DND-41 (cell line): Measurements from ENCODE around the gene TBCE.
"Not testable (repeated sequence)": the region's sequence is repeated elsewhere in the genome, so short reads cannot be mapped to it uniquely, and the experiment has no call there.

ENCODE experiments used
- ATAC-seq: fragments of 200-7000 bp; cut with Tn5 transposase; 3 replicates; pipeline ENCODE4 v1.9.1; 2021; ENCODE audit warnings: low read depth; ENCODE audit not compliant: insufficient read depth
- DNase-seq: peaks from one replicate; pipeline ENCODE4 v3.0.0-alpha.2; 2020
- H2AFZ ChIP-seq: 2 replicates; pipeline ENCODE4 v1.6.0; 2012; ENCODE audit warnings: low read depth, low read length
- H3K27ac ChIP-seq: 2 replicates; pipeline ENCODE4 v1.5.1; 2012; ENCODE audit warnings: low read length, inconsistent platforms
- H3K27me3 ChIP-seq: fragments of 200-600 bp; sonication (generic); 2 replicates; pipeline ENCODE4 v1.6.0; 2012; ENCODE audit warnings: low read length, mild to moderate bottlenecking, inconsistent platforms; ENCODE audit not compliant: insufficient read depth, poor library complexity
- H3K36me3 ChIP-seq: 2 replicates; pipeline ENCODE4 v1.5.1; 2012; ENCODE audit warnings: low read length, inconsistent platforms; ENCODE audit not compliant: insufficient read depth
- H3K4me1 ChIP-seq: 2 replicates; pipeline ENCODE4 v1.5.1; 2012; ENCODE audit warnings: mild to moderate bottlenecking, low read length; ENCODE audit not compliant: insufficient read depth
- H3K4me2 ChIP-seq: 2 replicates; pipeline ENCODE4 v1.6.0; 2012; ENCODE audit warnings: mild to moderate bottlenecking, moderate library complexity, low read length, inconsistent platforms; ENCODE audit not compliant: insufficient read depth
- H3K4me3 ChIP-seq, 2 experiments: fragments of 200-600 bp in 1 of 2; shearing (Covaris generic) in 1 of 2; 2 replicates each; pipeline ENCODE4 v1.5.1; 2012 to 2016; ENCODE audit warnings: inconsistent platforms in 2 of 2, low read length in 2 of 2, mild to moderate bottlenecking in 2 of 2, low read depth in 1 of 2, moderate library complexity in 1 of 2
- H3K79me2 ChIP-seq: 2 replicates; pipeline ENCODE4 v1.6.0; 2012; ENCODE audit warnings: low read length, inconsistent platforms; ENCODE audit not compliant: insufficient read depth
- H3K9ac ChIP-seq: 2 replicates; pipeline ENCODE4 v1.6.0; 2012; ENCODE audit warnings: low read depth, mild to moderate bottlenecking, inconsistent platforms, low read length, moderate library complexity
- H3K9me3 ChIP-seq: 2 replicates; pipeline ENCODE4 v1.5.1; 2012; ENCODE audit warnings: low read length, moderate library complexity, mild to moderate bottlenecking, inconsistent platforms; ENCODE audit not compliant: insufficient read depth, severe bottlenecking
- H4K20me1 ChIP-seq: 2 replicates; pipeline ENCODE4 v1.6.0; 2012; ENCODE audit warnings: low read length; ENCODE audit not compliant: insufficient read depth
- EZH2 ChIP-seq: IDR thresholded peaks from 3 replicates; pipeline ENCODE4 v1.6.1; 2012; ENCODE audit warnings: borderline replicate concordance, low read depth, mild to moderate bottlenecking, moderate library complexity, low read length, inconsistent platforms; ENCODE audit not compliant: severe bottlenecking
- TF ChIP-seq, protein P1 (sequence below): IDR thresholded peaks from 2 replicates; pipeline ENCODE4 v1.5.1; 2012; ENCODE audit warnings: borderline replicate concordance, low read length, moderate library complexity, mild to moderate bottlenecking; ENCODE audit not compliant: poor library complexity, severe bottlenecking; ENCODE audit errors: extremely low read depth

The TBCE gene

DNA sequence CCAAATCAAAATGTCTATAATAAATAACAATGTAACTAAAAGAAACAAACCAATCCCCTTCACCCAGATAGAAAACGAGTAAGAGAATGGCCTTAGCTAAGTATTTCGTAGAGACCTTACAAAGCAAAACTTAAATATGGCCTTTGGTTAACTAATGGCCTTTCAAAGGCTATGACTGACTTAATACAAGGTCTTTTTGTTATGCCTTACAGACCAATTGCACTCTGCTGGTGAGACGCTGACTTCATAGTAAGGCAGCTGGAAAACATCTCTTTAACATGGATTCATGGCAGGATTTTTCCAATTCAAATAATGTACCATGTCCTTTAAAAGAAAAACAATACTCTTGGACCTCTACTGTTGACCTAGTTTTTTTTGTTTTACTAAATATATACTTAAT lies 15.8 kb upstream of the TBCE start:
- no peak for ATAC-seq
- H3K27me3 ChIP-seq = no peaks in the 10 kb centered on the region
- no peaks in the 10 kb centered on the region for H4K20me1 ChIP-seq
- no peak overlapping the region for H3K4me3 ChIP-seq
- H3K9me3 ChIP-seq = no peaks in the 10 kb centered on the region
- no peak overlapping the region for H3K27ac ChIP-seq
- H3K4me2 ChIP-seq = no peak overlapping the region
- H3K4me1 ChIP-seq = no peaks in the 10 kb centered on the region
- TF ChIP-seq, protein P1, sequence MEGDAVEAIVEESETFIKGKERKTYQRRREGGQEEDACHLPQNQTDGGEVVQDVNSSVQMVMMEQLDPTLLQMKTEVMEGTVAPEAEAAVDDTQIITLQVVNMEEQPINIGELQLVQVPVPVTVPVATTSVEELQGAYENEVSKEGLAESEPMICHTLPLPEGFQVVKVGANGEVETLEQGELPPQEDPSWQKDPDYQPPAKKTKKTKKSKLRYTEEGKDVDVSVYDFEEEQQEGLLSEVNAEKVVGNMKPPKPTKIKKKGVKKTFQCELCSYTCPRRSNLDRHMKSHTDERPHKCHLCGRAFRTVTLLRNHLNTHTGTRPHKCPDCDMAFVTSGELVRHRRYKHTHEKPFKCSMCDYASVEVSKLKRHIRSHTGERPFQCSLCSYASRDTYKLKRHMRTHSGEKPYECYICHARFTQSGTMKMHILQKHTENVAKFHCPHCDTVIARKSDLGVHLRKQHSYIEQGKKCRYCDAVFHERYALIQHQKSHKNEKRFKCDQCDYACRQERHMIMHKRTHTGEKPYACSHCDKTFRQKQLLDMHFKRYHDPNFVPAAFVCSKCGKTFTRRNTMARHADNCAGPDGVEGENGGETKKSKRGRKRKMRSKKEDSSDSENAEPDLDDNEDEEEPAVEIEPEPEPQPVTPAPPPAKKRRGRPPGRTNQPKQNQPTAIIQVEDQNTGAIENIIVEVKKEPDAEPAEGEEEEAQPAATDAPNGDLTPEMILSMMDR = no peak
- TF ChIP-seq EZH2 = no peak
- no peaks in the 10 kb centered on the region for H3K36me3 ChIP-seq
- H3K79me2 ChIP-seq = no peaks in the 10 kb centered on the region
- no peak overlapping the region for H3K9ac ChIP-seq
- H2AFZ ChIP-seq = no peak overlapping the region
- DNase-seq = no peak

DNA sequence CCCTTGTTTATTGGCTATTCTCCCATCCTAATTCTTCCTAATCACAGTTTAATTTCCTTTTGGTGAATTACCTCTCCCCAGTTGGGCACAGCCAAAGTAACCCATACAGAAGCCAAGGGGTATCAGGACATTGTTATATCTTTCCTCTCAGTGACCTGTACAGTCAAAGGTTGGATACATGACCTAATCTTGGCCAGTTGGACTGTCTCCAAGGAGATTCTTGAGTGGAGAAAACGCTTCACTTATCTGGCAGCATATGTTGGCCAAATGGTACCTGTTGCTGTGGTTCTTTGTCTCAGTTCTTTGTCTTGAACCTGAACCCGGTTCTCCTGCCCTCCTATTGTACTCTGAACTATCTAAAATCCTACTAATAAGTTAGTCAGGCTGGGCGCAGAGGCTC lies 15.3 kb upstream of the TBCE start:
- TF ChIP-seq EZH2 = no peak
- Histone ChIP-seq H3K79me2 (no peaks in the 10 kb centered on the region), H3K9ac (no peak overlapping the region), H4K20me1 (no peaks in the 10 kb centered on the region), H3K4me2 (no peak overlapping the region), H3K27me3 (no peaks in the 10 kb centered on the region), H3K9me3 (no peaks in the 10 kb centered on the region), H2AFZ (no peak overlapping the region), H3K4me1 (no peaks in the 10 kb centered on the region), H3K4me3 (no peak overlapping the region), H3K36me3 (no peaks in the 10 kb centered on the region), H3K27ac (no peak overlapping the region)
- ATAC-seq = no peak
- DNase-seq = no peak

DNA sequence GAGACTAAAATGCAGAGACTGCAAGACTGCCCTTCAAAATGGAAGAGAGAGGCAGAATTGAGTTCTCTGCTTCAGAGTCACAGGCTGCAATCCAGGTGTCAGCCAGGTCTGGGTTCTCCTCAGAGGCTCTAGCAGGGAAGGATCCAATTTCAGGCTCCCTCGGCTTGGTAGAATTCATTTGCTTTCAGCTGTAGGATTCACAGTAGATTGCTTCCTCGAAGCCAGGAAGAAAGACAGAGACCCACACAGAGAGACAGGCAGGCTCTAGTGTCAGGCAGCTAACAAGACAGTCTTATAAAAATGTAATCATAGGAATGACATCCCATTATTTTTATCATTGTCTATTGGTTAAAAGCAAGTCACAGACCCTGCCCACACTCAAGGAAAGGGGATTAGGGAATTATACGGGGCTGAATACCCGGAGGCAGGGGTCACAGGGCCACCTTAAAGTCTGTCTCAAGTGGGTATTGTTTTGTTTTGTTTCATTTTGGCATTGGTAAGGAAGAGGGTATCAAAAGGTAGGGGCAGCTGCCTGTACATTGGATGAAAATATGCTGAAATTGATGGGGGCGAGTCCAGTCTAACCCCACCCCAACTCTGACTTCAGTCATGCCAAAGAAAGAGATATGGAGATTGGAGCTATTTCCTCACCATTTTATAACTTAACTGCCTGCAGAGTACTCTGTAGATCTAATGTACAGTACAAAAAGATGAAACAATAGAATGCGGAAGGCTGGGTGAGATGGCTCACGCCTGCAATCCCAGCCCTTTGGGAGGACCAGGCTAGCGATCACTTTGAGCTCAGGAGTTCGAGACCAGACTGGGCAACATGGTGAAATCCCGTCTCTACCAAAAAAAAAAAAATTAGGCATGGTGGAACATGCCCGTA lies 9.5 kb upstream of the TBCE start:
- TF ChIP-seq EZH2 = no peak
- TF ChIP-seq, protein P1 = no peak
- H3K27ac ChIP-seq = no peak overlapping the region

DNA sequence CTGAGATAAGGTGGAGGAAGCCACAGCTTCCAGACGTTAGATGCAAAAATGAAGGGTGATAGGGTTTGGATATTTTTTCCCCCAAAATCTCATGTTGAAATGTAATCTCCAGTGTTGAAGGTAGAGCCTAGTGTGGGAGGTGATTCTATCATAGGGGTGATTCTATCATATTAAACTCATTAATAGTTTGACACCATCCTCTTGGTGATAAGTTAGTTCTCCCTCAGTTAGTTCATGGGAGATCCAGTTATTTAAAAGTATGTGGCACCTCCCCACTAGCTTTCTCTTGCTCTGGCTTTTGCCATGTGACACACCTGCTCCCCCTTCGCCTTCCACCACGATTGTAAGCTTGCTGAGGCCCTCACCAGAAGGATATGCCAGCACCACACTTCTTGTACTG lies 8.3 kb upstream of the TBCE start:
- Histone ChIP-seq H3K4me3 (no peak overlapping the region), H4K20me1 (no peaks in the 10 kb centered on the region), H3K27ac (no peak overlapping the region), H3K9ac (no peak overlapping the region), H3K9me3 (no peaks in the 10 kb centered on the region), H3K27me3 (no peaks in the 10 kb centered on the region), H3K4me1 (no peaks in the 10 kb centered on the region), H3K36me3 (no peaks in the 10 kb centered on the region), H3K79me2 (no peaks in the 10 kb centered on the region), H3K4me2 (no peak overlapping the region), H2AFZ (no peak overlapping the region)
- TF ChIP-seq EZH2 = no peak
- TF ChIP-seq, protein P1 = no peak
- DNase-seq (no peak), ATAC-seq (no peak)

More for the DNA sequence above, 9.5 kb upstream of the TBCE start:
- Histone ChIP-seq H2AFZ (peak overlapping the region; percentile 60; the same call in 1 of the 2 replicates), H3K4me2 (no peak overlapping the region), H3K79me2 (no peaks in the 10 kb centered on the region), H4K20me1 (no peaks in the 10 kb centered on the region), H3K9me3 (no peaks in the 10 kb centered on the region), H3K4me3 (no peak overlapping the region), H3K27me3 (no peaks in the 10 kb centered on the region), H3K4me1 (no peaks in the 10 kb centered on the region), H3K36me3 (no peaks in the 10 kb centered on the region), H3K9ac (no peak overlapping the region)
- DNase-seq (no peak), ATAC-seq (no peak)

DNA sequence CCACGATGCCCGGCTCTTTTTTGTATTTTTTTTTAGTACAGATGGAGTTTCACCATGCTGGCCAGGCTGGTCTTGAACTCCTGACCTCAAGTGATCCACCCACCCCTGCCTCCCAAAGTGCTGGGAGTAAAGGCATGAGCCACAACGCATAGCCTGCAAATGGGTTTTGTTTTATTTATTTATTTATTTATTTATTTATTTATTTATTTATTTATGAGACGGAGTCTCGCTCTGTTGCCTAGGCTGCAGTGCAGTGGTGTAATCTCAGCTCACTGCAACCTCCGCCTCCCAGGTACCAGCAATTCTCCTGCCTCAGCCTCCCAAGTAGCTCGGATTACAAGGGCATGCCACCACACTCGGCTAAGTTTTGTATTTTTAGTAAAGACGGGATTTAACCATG lies 3.0 kb upstream of the TBCE start:
- Histone ChIP-seq H3K79me2 (peaks cover 23% of the 10 kb centered on the region), H3K4me1 (peaks cover 25% of the 10 kb centered on the region)
- H4K20me1 ChIP-seq, H3K9me3 ChIP-seq, H3K36me3 ChIP-seq, H3K4me2 ChIP-seq, H2AFZ ChIP-seq, H3K9ac ChIP-seq, H3K27ac ChIP-seq, DNase-seq, H3K4me3 ChIP-seq, H3K27me3 ChIP-seq, ATAC-seq: not testable (repeated sequence)
